Measurements from ENCODE around the gene DEPDC7. TPM values are rescaled to one million over a fixed set of nuclear protein-coding genes. Genes with fewer than 3 reads are reported as not detected.

Gene DEPDC7
- total and polyA plus RNA-seq, 2 of the 4 experiments (the other 2 are of a cell fraction), result 7.4 to 9.7 TPM

- in situ Hi-C loops (cut with MboI; ENCODE audit: low sequenced_read_pairs), result no loop called here
- no peak overlapping the region for H2BK120ac ChIP-seq (ENCODE audit: low read depth, low read length)
- WGBS, 2 experiments (ENCODE audit: extremely low coverage in 2 of 2, insufficient read length in 1 of 2), result no CpG with 5 or more reads among the region's 3 CpGs
- H2BK5ac ChIP-seq (ENCODE audit: low read depth, low read length, poor library complexity, severe bottlenecking), result no peak overlapping the region
- H3K18ac ChIP-seq (ENCODE audit: low read depth, low read length), result no peak overlapping the region
- TF ChIP-seq CEBPB (IDR thresholded peaks at IDR 0.05; ENCODE audit: low read depth, low read length), result no peak
- TF ChIP-seq BHLHE40 (IDR thresholded peaks at IDR 0.05; ENCODE audit: low read depth, low read length), result no peak
- no peak for TF ChIP-seq RAD21 (IDR thresholded peaks at IDR 0.05; ENCODE audit: low read length)
- TF ChIP-seq MXI1 (IDR thresholded peaks at IDR 0.05; ENCODE audit: borderline replicate concordance, low read depth, low read length), result no peak
- no peak for TF ChIP-seq USF2 (IDR thresholded peaks at IDR 0.05; ENCODE audit: low read depth, low read length)
- no peak for TF ChIP-seq RFX5 (IDR thresholded peaks at IDR 0.05; ENCODE audit: low read depth, low read length)
- no peak for TF ChIP-seq MAZ (IDR thresholded peaks at IDR 0.05; ENCODE audit: borderline replicate concordance, low read depth, low read length)
- TF ChIP-seq POLR2A (IDR thresholded peaks at IDR 0.05; ENCODE audit: low read depth, low read length), result no peak
- no peak for TF ChIP-seq CHD1 (IDR thresholded peaks at IDR 0.05; ENCODE audit: low read depth, low read length)
- no peak overlapping the region for H4K8ac ChIP-seq (ENCODE audit: low read depth in 2 of 2, low read length in 2 of 2)
- H2AK5ac ChIP-seq (ENCODE audit: low read depth, low read length), result no peak overlapping the region
- H3K4me1 ChIP-seq (ENCODE audit: control insufficient read depth, insufficient read depth, low read length), result no peaks in the 10 kb centered on the region; the same call in 1 of the 2 replicates
- no peaks in the 10 kb centered on the region for H3K9me3 ChIP-seq (ENCODE audit: control insufficient read depth, insufficient read depth, low read length)
- H4K5ac ChIP-seq (ENCODE audit: low read depth, low read length), result no peak overlapping the region
- CTCF ChIA-PET, result no interaction called here
- H3K4me2 ChIP-seq (ENCODE audit: low read depth, low read length), result no peak overlapping the region
- no peaks in the 10 kb centered on the region for H3K27me3 ChIP-seq (ENCODE audit: control insufficient read depth, insufficient read depth, low read length)
- H2BK15ac ChIP-seq (ENCODE audit: low read depth, low read length), result no peak overlapping the region
- H2AFZ ChIP-seq (replicated peaks; ENCODE audit: low read length, poor library complexity), result no peak overlapping the region
- no peak overlapping the region for H3K4me3 ChIP-seq (ENCODE audit: insufficient read depth, low read depth, low read length)
- no peak overlapping the region for H3K27ac ChIP-seq (ENCODE audit: insufficient read depth, low read length)
- peaks cover 14% of the 10 kb centered on the region for H3K36me3 ChIP-seq (ENCODE audit: control insufficient read depth, insufficient read depth, low read length)
- ATAC-seq (ENCODE audit: low read depth), result no peak
- no peak for DNase-seq
- H2BK20ac ChIP-seq (ENCODE audit: low read depth, low read length), result no peak overlapping the region
- H3K4ac ChIP-seq (ENCODE audit: low read depth, low read length), result no peak overlapping the region
- H3K9ac ChIP-seq (ENCODE audit: low read depth, low read length), result no peak overlapping the region
- dilution Hi-C loops (cut with HindIII; ENCODE audit: low sequenced_read_pairs, unreplicated experiment), result no loop called here
- no peak overlapping the region for H3K14ac ChIP-seq (replicated peaks; ENCODE audit: low read depth, low read length)
- H3K79me1 ChIP-seq (ENCODE audit: low read depth in 1 of 2, low read length in 2 of 2), result no peaks in the 10 kb centered on the region
- no TSS peak for BruUV-seq (replicated peaks)
- no peaks in the 10 kb centered on the region for H4K20me1 ChIP-seq (ENCODE audit: insufficient read depth, low read length)
- H2AK9ac ChIP-seq (replicated peaks; ENCODE audit: low read depth, low read length, poor library complexity), result no peak overlapping the region
- H3K9me1 ChIP-seq (ENCODE audit: insufficient read depth, low read length), result no peaks in the 10 kb centered on the region
- H3K23ac ChIP-seq (ENCODE audit: low read depth, low read length), result no peak overlapping the region
- POLR2A ChIA-PET (ENCODE audit: unreplicated experiment), result no interaction called here
- intact Hi-C loops (cut with micrococcal nuclease), result no loop called here
- no peak overlapping the region for H3K56ac ChIP-seq (ENCODE audit: extremely low read depth, insufficient read depth, low read length)
- no peak overlapping the region for H4K91ac ChIP-seq (ENCODE audit: insufficient read depth, low read depth, low read length)
These were observed 42.9 kb upstream of the DEPDC7 start for GRCh38 chr11:32972781-32973180.

Measured in IMR-90 (cell line).